ENCODE data around the gene TST.

Gene TST

DNA sequence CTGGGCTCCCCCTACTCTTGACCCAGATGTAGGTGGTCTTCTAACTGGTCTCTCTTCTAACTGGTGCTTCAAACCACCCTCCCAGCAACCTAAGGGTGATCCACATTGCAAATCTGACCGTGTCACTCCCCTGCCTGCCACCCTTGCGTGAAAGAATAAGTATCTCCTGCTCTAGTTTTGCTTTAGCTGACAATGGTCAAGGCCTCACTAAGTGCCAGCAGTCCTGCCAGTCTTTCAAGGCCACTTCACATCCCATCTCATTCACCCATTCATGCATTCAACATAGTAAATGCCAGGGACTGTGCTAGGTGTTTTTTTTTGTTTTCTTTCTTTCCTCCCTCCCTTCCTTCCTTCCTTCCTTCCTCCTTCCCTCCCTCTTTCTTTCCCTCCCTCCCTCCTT lies 30.0 kb upstream of the TST start:
- H3K4me3 ChIP-seq (ENCODE audit: insufficient read depth, low read length, poor library complexity, severe bottlenecking): no peak overlapping the region
- H2AFZ ChIP-seq (ENCODE audit: low read depth, low read length, severe bottlenecking): no peak overlapping the region
- H3F3A ChIP-seq (ENCODE audit: insufficient read depth): no peaks in the 10 kb centered on the region
- no peaks in the 10 kb centered on the region for H3K36me3 ChIP-seq (ENCODE audit: low read length)
- no peaks in the 10 kb centered on the region for H4K20me1 ChIP-seq (ENCODE audit: low read depth, low read length)
- no peaks in the 10 kb centered on the region for H3K9me2 ChIP-seq (replicated peaks; ENCODE audit: insufficient read depth, low read length)
- no peak overlapping the region for H3K9ac ChIP-seq (ENCODE audit: low read length)
- no peaks in the 10 kb centered on the region for H3K79me2 ChIP-seq (ENCODE audit: insufficient read depth, low read length)
- TF ChIP-seq, protein P1, sequence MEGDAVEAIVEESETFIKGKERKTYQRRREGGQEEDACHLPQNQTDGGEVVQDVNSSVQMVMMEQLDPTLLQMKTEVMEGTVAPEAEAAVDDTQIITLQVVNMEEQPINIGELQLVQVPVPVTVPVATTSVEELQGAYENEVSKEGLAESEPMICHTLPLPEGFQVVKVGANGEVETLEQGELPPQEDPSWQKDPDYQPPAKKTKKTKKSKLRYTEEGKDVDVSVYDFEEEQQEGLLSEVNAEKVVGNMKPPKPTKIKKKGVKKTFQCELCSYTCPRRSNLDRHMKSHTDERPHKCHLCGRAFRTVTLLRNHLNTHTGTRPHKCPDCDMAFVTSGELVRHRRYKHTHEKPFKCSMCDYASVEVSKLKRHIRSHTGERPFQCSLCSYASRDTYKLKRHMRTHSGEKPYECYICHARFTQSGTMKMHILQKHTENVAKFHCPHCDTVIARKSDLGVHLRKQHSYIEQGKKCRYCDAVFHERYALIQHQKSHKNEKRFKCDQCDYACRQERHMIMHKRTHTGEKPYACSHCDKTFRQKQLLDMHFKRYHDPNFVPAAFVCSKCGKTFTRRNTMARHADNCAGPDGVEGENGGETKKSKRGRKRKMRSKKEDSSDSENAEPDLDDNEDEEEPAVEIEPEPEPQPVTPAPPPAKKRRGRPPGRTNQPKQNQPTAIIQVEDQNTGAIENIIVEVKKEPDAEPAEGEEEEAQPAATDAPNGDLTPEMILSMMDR (IDR thresholded peaks at IDR 0.05; ENCODE audit: insufficient read depth, low read length, poor library complexity, severe bottlenecking): no peak
- TF ChIP-seq EZH2phosphoT487 (conservative IDR thresholded peaks at IDR 0.05; ENCODE audit: low read length): no peak
- H3K9me3 ChIP-seq (ENCODE audit: insufficient read depth, low read length): no peaks in the 10 kb centered on the region
- H3K4me2 ChIP-seq (ENCODE audit: low read depth, low read length, poor library complexity, severe bottlenecking): no peak overlapping the region
- no peaks in the 10 kb centered on the region for H3K27me3 ChIP-seq (ENCODE audit: low read length)
- H3K27ac ChIP-seq (ENCODE audit: low read depth, low read length): no peak overlapping the region

DNA sequence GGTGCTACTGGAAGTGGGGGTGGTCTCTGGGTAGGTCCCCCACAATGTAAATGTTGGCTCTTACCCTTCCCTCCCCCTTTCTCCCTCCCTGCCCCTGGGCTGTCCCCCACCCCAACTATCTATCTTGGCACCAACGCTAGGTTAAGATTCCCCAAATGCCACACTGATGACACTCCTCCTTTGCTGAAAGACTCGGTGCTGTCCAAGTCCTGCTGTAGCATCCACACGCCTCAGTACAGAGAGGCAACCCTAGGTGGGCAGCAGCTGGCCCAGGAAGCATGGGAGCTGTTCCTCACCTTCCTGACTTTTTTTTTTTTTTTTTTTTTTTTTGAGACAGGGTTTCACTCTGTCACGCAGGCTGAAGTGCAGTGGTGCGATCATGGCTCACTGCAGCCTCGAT lies 28.9 kb upstream of the TST start:
- H3K9me2 ChIP-seq (replicated peaks; ENCODE audit: insufficient read depth, low read length): no peaks in the 10 kb centered on the region
- no peaks in the 10 kb centered on the region for H3K79me2 ChIP-seq (ENCODE audit: insufficient read depth, low read length)
- H3K36me3 ChIP-seq (ENCODE audit: low read length): no peaks in the 10 kb centered on the region
- H3K9me3 ChIP-seq (ENCODE audit: insufficient read depth, low read length): no peaks in the 10 kb centered on the region
- H2AFZ ChIP-seq (ENCODE audit: low read depth, low read length, severe bottlenecking): no peak overlapping the region
- no peak overlapping the region for H3K27ac ChIP-seq (ENCODE audit: low read depth, low read length)
- H4K20me1 ChIP-seq (ENCODE audit: low read depth, low read length): no peaks in the 10 kb centered on the region
- no peaks in the 10 kb centered on the region for H3K27me3 ChIP-seq (ENCODE audit: low read length)
- no peaks in the 10 kb centered on the region for H3F3A ChIP-seq (ENCODE audit: insufficient read depth)
- no peak overlapping the region for H3K9ac ChIP-seq (ENCODE audit: low read length)
- TF ChIP-seq, protein P1 (IDR thresholded peaks at IDR 0.05; ENCODE audit: insufficient read depth, low read length, poor library complexity, severe bottlenecking): no peak
- TF ChIP-seq EZH2phosphoT487 (conservative IDR thresholded peaks at IDR 0.05; ENCODE audit: low read length): no peak
- H3K4me2 ChIP-seq (ENCODE audit: low read depth, low read length, poor library complexity, severe bottlenecking): no peak overlapping the region
- no peak overlapping the region for H3K4me3 ChIP-seq (ENCODE audit: insufficient read depth, low read length, poor library complexity, severe bottlenecking)

DNA sequence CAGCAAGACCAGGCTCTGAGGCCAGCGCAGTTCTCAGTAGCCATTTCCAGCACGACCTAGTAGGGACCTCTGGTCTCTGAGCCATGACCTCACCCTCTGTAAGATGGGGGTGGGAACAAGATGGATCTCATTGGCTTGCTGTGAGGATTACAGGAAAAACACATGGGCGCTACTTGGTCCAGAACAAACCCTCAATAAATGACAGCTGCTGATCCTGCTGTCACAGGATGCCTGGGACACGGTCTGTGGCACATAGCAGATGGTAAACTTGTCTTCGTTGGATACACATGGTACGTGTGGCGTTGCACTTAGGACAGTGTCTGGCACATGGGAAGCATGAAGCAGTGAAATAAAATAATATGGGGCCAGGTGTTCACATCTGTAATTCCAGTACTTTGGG lies 27.8 kb upstream of the TST start:
- Histone ChIP-seq H3K9ac (ENCODE audit: low read length) (no peak overlapping the region), H3K79me2 (ENCODE audit: insufficient read depth, low read length) (no peaks in the 10 kb centered on the region), H3K9me2 (replicated peaks; ENCODE audit: insufficient read depth, low read length) (no peaks in the 10 kb centered on the region), H2AFZ (ENCODE audit: low read depth, low read length, severe bottlenecking) (no peak overlapping the region), H3K27ac (ENCODE audit: low read depth, low read length) (no peak overlapping the region), H3K9me3 (ENCODE audit: insufficient read depth, low read length) (no peaks in the 10 kb centered on the region), H3K4me2 (ENCODE audit: low read depth, low read length, poor library complexity, severe bottlenecking) (no peak overlapping the region), H3K27me3 (ENCODE audit: low read length) (no peaks in the 10 kb centered on the region), H3F3A (ENCODE audit: insufficient read depth) (no peaks in the 10 kb centered on the region), H3K4me3 (ENCODE audit: insufficient read depth, low read length, poor library complexity, severe bottlenecking) (no peak overlapping the region), H4K20me1 (ENCODE audit: low read depth, low read length) (no peaks in the 10 kb centered on the region), H3K36me3 (ENCODE audit: low read length) (no peaks in the 10 kb centered on the region)
- TF ChIP-seq EZH2phosphoT487 (conservative IDR thresholded peaks at IDR 0.05; ENCODE audit: low read length): no peak
- TF ChIP-seq, protein P1 (IDR thresholded peaks at IDR 0.05; ENCODE audit: insufficient read depth, low read length, poor library complexity, severe bottlenecking): no peak

DNA sequence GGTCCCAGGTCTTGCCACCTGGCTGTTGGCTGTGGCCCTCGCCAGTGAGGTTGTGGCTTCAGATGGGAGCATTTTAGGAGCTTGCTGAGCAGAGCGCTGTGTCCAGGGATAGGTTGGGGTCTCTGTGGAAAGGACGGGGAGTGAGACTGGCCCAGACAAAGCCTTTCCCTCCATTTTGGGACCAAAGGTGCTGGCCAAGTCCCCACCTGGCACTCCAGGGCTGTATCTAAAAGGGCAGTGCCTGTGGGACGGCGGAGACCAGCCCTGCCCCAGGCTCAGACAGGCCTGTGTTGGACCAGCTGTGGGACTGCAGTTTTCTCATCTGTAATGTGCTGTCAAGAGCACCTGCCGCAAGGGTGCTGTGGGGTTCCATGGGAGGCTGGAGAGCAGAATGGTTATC lies 27.3 kb upstream of the TST start:
- no peaks in the 10 kb centered on the region for H3K9me3 ChIP-seq (ENCODE audit: insufficient read depth, low read length)
- H3K27ac ChIP-seq (ENCODE audit: low read depth, low read length): no peak overlapping the region
- no peaks in the 10 kb centered on the region for H3K27me3 ChIP-seq (ENCODE audit: low read length)
- no peaks in the 10 kb centered on the region for H3K9me2 ChIP-seq (replicated peaks; ENCODE audit: insufficient read depth, low read length)
- no peak overlapping the region for H3K4me2 ChIP-seq (ENCODE audit: low read depth, low read length, poor library complexity, severe bottlenecking)
- H3K4me3 ChIP-seq (ENCODE audit: insufficient read depth, low read length, poor library complexity, severe bottlenecking): no peak overlapping the region
- H3K36me3 ChIP-seq (ENCODE audit: low read length): no peaks in the 10 kb centered on the region
- H2AFZ ChIP-seq (ENCODE audit: low read depth, low read length, severe bottlenecking): no peak overlapping the region
- no peaks in the 10 kb centered on the region for H4K20me1 ChIP-seq (ENCODE audit: low read depth, low read length)
- H3F3A ChIP-seq (ENCODE audit: insufficient read depth): no peaks in the 10 kb centered on the region
- TF ChIP-seq, protein P1 (IDR thresholded peaks at IDR 0.05; ENCODE audit: insufficient read depth, low read length, poor library complexity, severe bottlenecking): no peak
- no peak for TF ChIP-seq EZH2phosphoT487 (conservative IDR thresholded peaks at IDR 0.05; ENCODE audit: low read length)
- no peaks in the 10 kb centered on the region for H3K79me2 ChIP-seq (ENCODE audit: insufficient read depth, low read length)
- no peak overlapping the region for H3K9ac ChIP-seq (ENCODE audit: low read length)
